ENCODE data around the gene MAPT. TPM values are rescaled to one million over a fixed set of nuclear protein-coding genes. Genes with fewer than 3 reads are reported as not detected.

MAPT gene
- total RNA-seq, 1 donor from 2014 or later = 0.06 TPM

GRCh38 chr17:45923511-45924268 lies 29.3 kb downstream of the MAPT start:
- DNase-seq (ENCODE audit: low read depth) = no peak
- H3K4me3 ChIP-seq (ENCODE audit: low read depth, low read length) = no peak overlapping the region
- TF ChIP-seq, protein P1, sequence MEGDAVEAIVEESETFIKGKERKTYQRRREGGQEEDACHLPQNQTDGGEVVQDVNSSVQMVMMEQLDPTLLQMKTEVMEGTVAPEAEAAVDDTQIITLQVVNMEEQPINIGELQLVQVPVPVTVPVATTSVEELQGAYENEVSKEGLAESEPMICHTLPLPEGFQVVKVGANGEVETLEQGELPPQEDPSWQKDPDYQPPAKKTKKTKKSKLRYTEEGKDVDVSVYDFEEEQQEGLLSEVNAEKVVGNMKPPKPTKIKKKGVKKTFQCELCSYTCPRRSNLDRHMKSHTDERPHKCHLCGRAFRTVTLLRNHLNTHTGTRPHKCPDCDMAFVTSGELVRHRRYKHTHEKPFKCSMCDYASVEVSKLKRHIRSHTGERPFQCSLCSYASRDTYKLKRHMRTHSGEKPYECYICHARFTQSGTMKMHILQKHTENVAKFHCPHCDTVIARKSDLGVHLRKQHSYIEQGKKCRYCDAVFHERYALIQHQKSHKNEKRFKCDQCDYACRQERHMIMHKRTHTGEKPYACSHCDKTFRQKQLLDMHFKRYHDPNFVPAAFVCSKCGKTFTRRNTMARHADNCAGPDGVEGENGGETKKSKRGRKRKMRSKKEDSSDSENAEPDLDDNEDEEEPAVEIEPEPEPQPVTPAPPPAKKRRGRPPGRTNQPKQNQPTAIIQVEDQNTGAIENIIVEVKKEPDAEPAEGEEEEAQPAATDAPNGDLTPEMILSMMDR (conservative IDR thresholded peaks at IDR 0.05; ENCODE audit: low read depth, low read length) = no peak

- H3K4me3 ChIP-seq (ENCODE audit: low read depth, low read length) = no peak overlapping the region
- no peak for DNase-seq (ENCODE audit: low read depth)
- TF ChIP-seq, protein P1 (conservative IDR thresholded peaks at IDR 0.05; ENCODE audit: low read depth, low read length) = no peak
Measured at GRCh38 chr17:45924332-45924820, 30.0 kb downstream of the MAPT start.

GRCh38 chr17:45925311-45925710 lies 31.0 kb downstream of the MAPT start:
- no peak overlapping the region for H3K4me3 ChIP-seq (ENCODE audit: low read depth, low read length)
- DNase-seq (ENCODE audit: low read depth) = no peak
- TF ChIP-seq, protein P1 (conservative IDR thresholded peaks at IDR 0.05; ENCODE audit: low read depth, low read length) = no peak

DNA sequence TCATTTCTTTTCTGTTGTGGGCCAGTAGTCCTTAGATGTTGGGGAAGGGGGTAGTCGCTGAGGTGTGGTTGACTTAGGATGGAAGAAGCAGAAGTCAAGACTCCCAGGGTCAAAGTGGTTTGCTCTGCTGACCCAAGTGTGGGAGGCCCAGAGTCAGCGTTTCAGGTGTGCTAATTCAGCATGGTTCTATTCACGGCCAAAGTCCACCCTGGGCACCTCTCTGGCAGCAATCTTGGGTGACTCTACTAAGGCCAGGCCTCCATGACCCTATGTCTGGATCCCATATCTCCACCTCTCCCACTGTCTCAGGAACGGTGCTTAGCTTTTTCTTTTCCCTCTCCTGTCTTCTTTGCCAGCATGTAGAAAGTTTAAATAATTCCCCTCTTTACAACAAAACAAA lies 32.9 kb downstream of the MAPT start:
- no peak for DNase-seq (ENCODE audit: low read depth)
- TF ChIP-seq, protein P1 (conservative IDR thresholded peaks at IDR 0.05; ENCODE audit: low read depth, low read length) = no peak
- H3K4me3 ChIP-seq (ENCODE audit: low read depth, low read length) = no peak overlapping the region

- no peak for DNase-seq (ENCODE audit: low read depth)
- TF ChIP-seq, protein P1 (conservative IDR thresholded peaks at IDR 0.05; ENCODE audit: low read depth, low read length) = no peak
- H3K4me3 ChIP-seq (ENCODE audit: low read depth, low read length) = no peak overlapping the region
Measured at GRCh38 chr17:45929344-45929743, 35.0 kb downstream of the MAPT start.

- DNase-seq (ENCODE audit: low read depth) = no peak
- no peak overlapping the region for H3K4me3 ChIP-seq (ENCODE audit: low read depth, low read length)
- TF ChIP-seq, protein P1 (conservative IDR thresholded peaks at IDR 0.05; ENCODE audit: low read depth, low read length) = no peak
Measured at GRCh38 chr17:45930420-45930951, 36.1 kb downstream of the MAPT start.

Data from epithelial cell of proximal tubule (primary cell).